ENCODE measurements around the gene FGD3. TPM values are rescaled to one million over a fixed set of nuclear protein-coding genes. Genes with fewer than 3 reads are reported as not detected.

The FGD3 gene
- total RNA-seq, 6 experiments from 2014 or later: not detected

DNA sequence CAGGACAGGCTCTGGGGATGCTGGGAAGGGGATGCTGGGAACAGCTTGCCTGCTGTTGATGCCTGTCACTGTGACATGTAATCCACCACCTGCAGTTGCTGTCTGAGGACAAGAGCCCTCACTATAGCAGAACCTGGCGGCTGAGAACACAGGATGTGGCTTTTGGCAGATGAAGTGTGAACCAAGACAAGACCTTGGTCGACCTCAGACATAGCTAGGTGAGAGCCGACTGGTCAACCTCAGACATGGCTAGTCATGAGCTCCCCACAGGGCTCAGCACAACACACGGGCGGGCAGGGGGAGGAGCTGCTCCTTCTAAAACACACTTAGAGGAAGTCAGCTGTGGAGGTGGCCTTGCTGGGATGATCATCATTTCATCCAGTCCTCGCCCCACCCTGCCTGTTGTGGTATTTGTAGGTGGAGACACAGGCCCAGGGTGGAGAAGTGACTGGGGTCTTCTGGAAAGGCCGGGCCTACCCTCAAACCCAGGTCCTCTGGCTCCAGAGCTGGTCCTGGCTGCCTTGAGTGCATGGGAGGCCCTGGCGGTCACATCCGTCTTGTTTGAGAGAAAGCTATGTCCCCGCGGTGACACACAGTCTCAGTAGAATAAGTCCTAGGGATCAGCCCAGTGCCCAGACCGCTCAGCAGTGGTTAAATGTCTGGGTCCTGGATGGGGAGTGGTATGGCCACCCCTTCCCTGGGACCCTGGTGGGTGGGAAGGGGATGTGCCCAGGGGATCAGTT is 117.2 kb downstream of the FGD3 start:
- Mint-ChIP-seq H3K9me3 (no peaks in the 10 kb centered on the region), H3K4me3 (no peak overlapping the region), H3K27ac (no peak overlapping the region), H3K4me1 (ENCODE audit: low read depth) (peaks cover 17% of the 10 kb centered on the region), H3K36me3 (ENCODE audit: low read depth) (no peaks in the 10 kb centered on the region), H3K27me3 (ENCODE audit: insufficient read depth) (peaks cover 21% of the 10 kb centered on the region)
- TF ChIP-seq, protein P1, sequence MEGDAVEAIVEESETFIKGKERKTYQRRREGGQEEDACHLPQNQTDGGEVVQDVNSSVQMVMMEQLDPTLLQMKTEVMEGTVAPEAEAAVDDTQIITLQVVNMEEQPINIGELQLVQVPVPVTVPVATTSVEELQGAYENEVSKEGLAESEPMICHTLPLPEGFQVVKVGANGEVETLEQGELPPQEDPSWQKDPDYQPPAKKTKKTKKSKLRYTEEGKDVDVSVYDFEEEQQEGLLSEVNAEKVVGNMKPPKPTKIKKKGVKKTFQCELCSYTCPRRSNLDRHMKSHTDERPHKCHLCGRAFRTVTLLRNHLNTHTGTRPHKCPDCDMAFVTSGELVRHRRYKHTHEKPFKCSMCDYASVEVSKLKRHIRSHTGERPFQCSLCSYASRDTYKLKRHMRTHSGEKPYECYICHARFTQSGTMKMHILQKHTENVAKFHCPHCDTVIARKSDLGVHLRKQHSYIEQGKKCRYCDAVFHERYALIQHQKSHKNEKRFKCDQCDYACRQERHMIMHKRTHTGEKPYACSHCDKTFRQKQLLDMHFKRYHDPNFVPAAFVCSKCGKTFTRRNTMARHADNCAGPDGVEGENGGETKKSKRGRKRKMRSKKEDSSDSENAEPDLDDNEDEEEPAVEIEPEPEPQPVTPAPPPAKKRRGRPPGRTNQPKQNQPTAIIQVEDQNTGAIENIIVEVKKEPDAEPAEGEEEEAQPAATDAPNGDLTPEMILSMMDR (IDR thresholded peaks at IDR 0.05): no peak
- DNase-seq: no peak

DNA sequence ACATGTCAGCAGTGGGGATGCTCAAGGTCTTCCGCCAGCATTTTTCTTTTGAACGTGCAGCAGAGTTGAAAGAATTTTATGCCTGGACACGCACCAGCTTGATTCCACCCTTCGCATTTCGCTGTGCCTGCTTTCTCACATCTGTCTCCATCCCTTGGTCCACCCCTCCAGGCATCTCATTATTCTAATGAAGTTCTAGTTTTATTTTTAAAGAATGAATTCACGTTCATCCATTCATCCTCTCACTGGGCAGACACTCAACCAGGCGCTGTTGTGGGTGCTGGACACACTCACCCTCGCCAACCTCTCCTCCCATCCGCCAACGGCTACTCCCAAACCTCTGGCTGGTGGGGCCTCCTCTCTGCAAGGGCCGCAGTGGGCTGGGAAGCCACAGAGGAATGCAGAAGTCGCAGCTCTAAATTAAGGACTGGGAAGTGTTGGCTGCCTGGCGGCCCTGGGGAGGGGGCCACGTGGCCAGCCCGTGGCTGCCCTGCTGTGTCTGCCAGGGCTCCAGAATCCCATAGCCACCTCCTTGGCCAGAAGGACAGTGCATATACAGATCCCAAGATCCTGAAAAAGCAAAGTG is 117.9 kb downstream of the FGD3 start:
- TF ChIP-seq, protein P1 (IDR thresholded peaks at IDR 0.05): no peak
- H3K4me1 Mint-ChIP-seq (ENCODE audit: low read depth): peaks cover 14% of the 10 kb centered on the region
- H3K27me3 Mint-ChIP-seq (ENCODE audit: insufficient read depth): peaks cover 19% of the 10 kb centered on the region
- no peak overlapping the region for H3K4me3 Mint-ChIP-seq
- no peaks in the 10 kb centered on the region for H3K36me3 Mint-ChIP-seq (ENCODE audit: low read depth)
- H3K9me3 Mint-ChIP-seq: no peaks in the 10 kb centered on the region
- DNase-seq: no peak
- no peak overlapping the region for H3K27ac Mint-ChIP-seq

DNA sequence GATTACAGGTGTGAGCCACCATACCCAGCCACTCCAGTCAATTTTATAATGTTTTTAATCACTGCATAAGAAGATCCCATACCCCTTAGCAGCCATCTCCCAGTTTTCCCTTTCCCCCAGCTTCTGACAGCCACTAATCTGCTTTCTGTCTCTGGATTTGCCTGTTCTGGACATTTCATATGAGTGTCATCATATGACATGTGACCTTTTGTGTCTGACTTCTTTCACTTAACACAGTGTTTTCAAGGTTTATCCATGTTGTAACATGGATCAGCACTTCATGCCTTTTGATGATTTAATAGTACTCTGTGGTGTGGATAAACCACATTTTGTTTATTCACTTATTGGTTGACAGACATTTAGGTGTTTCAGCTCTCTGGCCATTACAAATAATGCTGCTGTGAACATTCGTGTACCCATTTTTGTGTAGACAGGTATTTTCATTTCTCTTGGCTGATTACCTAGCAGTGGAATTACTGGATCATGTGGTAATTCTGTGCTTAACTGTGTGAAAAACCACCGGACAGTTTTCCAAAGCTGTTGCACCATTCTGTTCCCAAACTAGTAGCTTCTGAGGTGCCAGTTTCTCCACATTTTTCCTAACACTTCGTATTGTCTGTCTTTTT is 119.8 kb downstream of the FGD3 start:
- H3K27ac Mint-ChIP-seq: no peak overlapping the region
- H3K36me3 Mint-ChIP-seq (ENCODE audit: low read depth): no peaks in the 10 kb centered on the region
- TF ChIP-seq, protein P1 (IDR thresholded peaks at IDR 0.05): no peak
- H3K27me3 Mint-ChIP-seq (ENCODE audit: insufficient read depth): peaks cover 19% of the 10 kb centered on the region
- no peaks in the 10 kb centered on the region for H3K9me3 Mint-ChIP-seq
- H3K4me3 Mint-ChIP-seq: no peak overlapping the region
- H3K4me1 Mint-ChIP-seq (ENCODE audit: low read depth): no peaks in the 10 kb centered on the region
- DNase-seq: no peak

DNA sequence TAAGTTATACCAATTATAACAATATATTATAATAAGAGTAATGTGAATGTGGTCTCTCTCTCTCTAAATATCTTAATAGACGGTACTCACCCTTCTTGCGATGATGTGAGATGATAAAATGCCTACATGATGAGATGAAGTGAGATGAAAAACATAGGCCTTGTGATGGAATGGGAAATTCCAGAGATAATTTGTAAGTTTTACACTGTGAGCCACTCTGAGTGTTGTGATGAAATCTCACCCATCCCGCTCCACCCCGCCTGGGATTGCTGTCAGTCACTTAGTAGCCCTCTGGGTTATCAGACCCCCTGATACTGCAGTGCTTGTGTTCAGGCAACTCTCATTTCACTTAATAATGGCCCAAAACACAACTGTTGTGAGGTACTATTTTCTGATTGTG is 121.6 kb downstream of the FGD3 start:
- no peak overlapping the region for H3K27ac Mint-ChIP-seq
- H3K4me1 Mint-ChIP-seq (ENCODE audit: low read depth): peaks cover 5% of the 10 kb centered on the region; the same call in 1 of the 2 replicates
- DNase-seq: no peak
- H3K27me3 Mint-ChIP-seq (ENCODE audit: insufficient read depth): peaks cover 21% of the 10 kb centered on the region
- TF ChIP-seq, protein P1 (IDR thresholded peaks at IDR 0.05): no peak
- H3K9me3 Mint-ChIP-seq: no peaks in the 10 kb centered on the region
- no peaks in the 10 kb centered on the region for H3K36me3 Mint-ChIP-seq (ENCODE audit: low read depth)
- no peak overlapping the region for H3K4me3 Mint-ChIP-seq

DNA sequence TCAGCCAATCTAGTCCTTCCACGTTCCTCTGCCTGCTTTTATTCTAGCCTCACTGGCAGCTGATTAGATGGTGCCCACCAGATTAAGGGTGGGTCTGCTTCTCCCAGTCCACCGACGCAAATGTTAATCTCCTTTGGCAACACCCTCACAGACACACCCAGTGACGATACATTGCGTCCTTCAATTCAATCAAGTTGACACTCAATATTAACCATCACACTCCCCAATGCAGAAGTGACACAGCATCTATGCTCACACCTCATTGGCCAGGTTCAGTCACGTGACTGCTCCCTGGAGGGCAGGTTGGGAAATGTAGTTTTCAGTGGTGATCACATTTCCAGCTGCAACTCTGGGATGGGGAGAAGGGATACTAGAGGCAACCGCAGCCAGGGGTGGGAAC is 124.1 kb downstream of the FGD3 start:
- TF ChIP-seq, protein P1 (IDR thresholded peaks at IDR 0.05): no peak
- Mint-ChIP-seq H3K9me3 (no peaks in the 10 kb centered on the region), H3K4me3 (no peak overlapping the region)

More for the DNA sequence above, 124.1 kb downstream of the FGD3 start:
- Mint-ChIP-seq H3K27ac (no peak overlapping the region), H3K4me1 (ENCODE audit: low read depth) (peaks cover 5% of the 10 kb centered on the region; the same call in 1 of the 2 replicates), H3K36me3 (ENCODE audit: low read depth) (no peaks in the 10 kb centered on the region), H3K27me3 (ENCODE audit: insufficient read depth) (peaks cover 6% of the 10 kb centered on the region; the same call in 1 of the 2 replicates)
- DNase-seq: peak; percentile 12
